Gastrocnemius medialis (tissue), 4 donors: ENCODE measurements around the gene RCAN3. TPM values are rescaled to one million over a fixed set of nuclear protein-coding genes. Genes with fewer than 3 reads are reported as not detected.

Source experiments
- ATAC-seq, 2 donors: fragments of 150-250 bp; one replicate each; pipeline ENCODE4 v1.9.1; 2016
- DNase-seq, 2 donors: peaks; one replicate each; pipeline ENCODE4 v3.0.0-alpha.2; 2019
- H3K27ac ChIP-seq, 4 donors: fragments of 200-600 bp; sonication (generic); 1 replicate in 1 of 4; 2 replicates in 3 of 4; pipeline ENCODE4 v1.5.1; 2016 to 2018; ENCODE audit warnings: mild to moderate bottlenecking in 2 of 4, moderate library complexity in 1 of 4
- H3K27me3 ChIP-seq, 3 donors: fragments of 200-600 bp; sonication (generic) in 2 of 3; 1 replicate in 1 of 3; 2 replicates in 2 of 3; pipeline versions ENCODE4 v1.5.1 to v1.6.0; 2016 to 2019; ENCODE audit warnings: mild to moderate bottlenecking in 1 of 3, moderate library complexity in 1 of 3
- H3K36me3 ChIP-seq, 2 donors: fragments of 200-600 bp; sonication (generic) in 1 of 2; one replicate each; pipeline ENCODE4 v1.5.1; 2017 to 2018
- H3K4me1 ChIP-seq, 2 donors: fragments of 200-600 bp; sonication (generic) in 1 of 2; one replicate each; pipeline ENCODE4 v1.5.1; 2016 to 2017; ENCODE audit warnings: mild to moderate bottlenecking in 2 of 2
- H3K4me3 ChIP-seq, 4 donors: fragments of 200-600 bp; sonication (generic) in 3 of 4; 1 replicate in 1 of 4; 2 replicates in 3 of 4; pipeline ENCODE4 v1.5.1; 2016 to 2019; ENCODE audit warnings: mild to moderate bottlenecking in 2 of 4
- H3K9me3 ChIP-seq, 3 donors: fragments of 200-600 bp; sonication (generic) in 2 of 3; 1 replicate in 1 of 3; 2 replicates in 2 of 3; pipeline ENCODE4 v1.5.1; 2016 to 2019
- POLR2A ChIP-seq, 2 donors: fragments of 450-650 bp; IDR thresholded peaks; one replicate each; pipeline ENCODE4 v1.6.1; 2017; ENCODE audit warnings: antibody characterized with exemption in 2 of 2, mild to moderate bottlenecking in 2 of 2, moderate library complexity in 2 of 2
- in situ Hi-C, 4 donors: fragments of 200-750 bp; cut with MboI; loops; one replicate each; pipeline versions ENCODE4 v1.15.0 to v1.8.0; 2017; ENCODE audit warnings: low sequenced_read_pairs in 4 of 4
- intact Hi-C: fragments of 100-400 bp; cut with DNase I; formaldehyde crosslinking; loops from one replicate; pipeline ENCODE4 v1.15.1; 2023; ENCODE audit warnings: low total_unique reads
- total RNA-seq, 4 donors: library from RNA; depleted of rRNA; stranded (reverse); fragments of >200 nt; gene quantifications; one replicate each; pipeline versions ENCODE4 v1.1.0 to v1.2.3, GENCODE V29; 2016
- TF ChIP-seq, protein P1 (sequence below), 5 experiments: fragments of 450-650 bp in 3 of 5; fragments of 200-600 bp in 2 of 5; sonication (generic) in 2 of 5; IDR thresholded peaks in 4 of 5; conservative IDR thresholded peaks in 1 of 5; 1 replicate in 4 of 5; 2 replicates in 1 of 5; pipeline ENCODE4 v1.5.1; 2016 to 2019; ENCODE audit warnings: antibody characterized with exemption in 5 of 5, mild to moderate bottlenecking in 3 of 5, moderate library complexity in 3 of 5

Gene RCAN3
- total RNA-seq, 4 donors from 2014 or later: 1.3 to 2.1 (median 1.8) TPM

DNA sequence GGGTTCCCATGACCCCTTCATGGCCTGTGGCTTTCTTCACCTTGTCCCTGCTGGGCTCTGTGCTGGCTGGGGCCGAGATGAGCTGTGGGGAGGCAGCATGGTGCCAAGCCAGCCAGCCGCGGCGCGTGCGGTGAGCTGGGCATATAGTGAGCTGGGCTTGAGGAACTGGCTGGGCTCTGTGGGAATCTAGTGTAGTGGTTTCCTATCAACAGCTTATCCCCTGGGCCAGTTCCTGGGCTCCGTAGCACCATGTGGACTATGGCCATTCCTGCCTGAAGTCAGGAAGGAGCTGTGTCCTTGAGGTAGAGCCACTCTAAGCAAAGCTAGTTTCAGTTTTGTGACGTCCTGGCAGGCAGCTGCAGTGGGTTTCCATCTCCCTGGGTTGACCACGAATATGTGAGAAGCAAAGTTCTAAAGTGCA is 55.1 kb downstream of the RCAN3 start:
- Histone ChIP-seq H3K4me3 (no peak overlapping the region), H3K9me3 (no peaks in the 10 kb centered on the region), H3K27me3 (peaks cover 23 to 31% (median 27%) of the 10 kb centered on the region in 3 donors), H3K27ac (peak overlapping the region in 1 of 4 donors; percentile 43), H3K36me3 (no peaks in the 10 kb centered on the region), H3K4me1 (peaks cover 0 to 5% of the 10 kb centered on the region in 2 donors)
- DNase-seq (no peak), ATAC-seq (no peak)
- intact Hi-C loops: no loop called here
- TF ChIP-seq POLR2A (IDR thresholded peaks at IDR 0.05): no peak
- TF ChIP-seq, protein P1, sequence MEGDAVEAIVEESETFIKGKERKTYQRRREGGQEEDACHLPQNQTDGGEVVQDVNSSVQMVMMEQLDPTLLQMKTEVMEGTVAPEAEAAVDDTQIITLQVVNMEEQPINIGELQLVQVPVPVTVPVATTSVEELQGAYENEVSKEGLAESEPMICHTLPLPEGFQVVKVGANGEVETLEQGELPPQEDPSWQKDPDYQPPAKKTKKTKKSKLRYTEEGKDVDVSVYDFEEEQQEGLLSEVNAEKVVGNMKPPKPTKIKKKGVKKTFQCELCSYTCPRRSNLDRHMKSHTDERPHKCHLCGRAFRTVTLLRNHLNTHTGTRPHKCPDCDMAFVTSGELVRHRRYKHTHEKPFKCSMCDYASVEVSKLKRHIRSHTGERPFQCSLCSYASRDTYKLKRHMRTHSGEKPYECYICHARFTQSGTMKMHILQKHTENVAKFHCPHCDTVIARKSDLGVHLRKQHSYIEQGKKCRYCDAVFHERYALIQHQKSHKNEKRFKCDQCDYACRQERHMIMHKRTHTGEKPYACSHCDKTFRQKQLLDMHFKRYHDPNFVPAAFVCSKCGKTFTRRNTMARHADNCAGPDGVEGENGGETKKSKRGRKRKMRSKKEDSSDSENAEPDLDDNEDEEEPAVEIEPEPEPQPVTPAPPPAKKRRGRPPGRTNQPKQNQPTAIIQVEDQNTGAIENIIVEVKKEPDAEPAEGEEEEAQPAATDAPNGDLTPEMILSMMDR (IDR thresholded peaks at IDR 0.05 in 4 of 5, conservative IDR thresholded peaks at IDR 0.05 in 1 of 5): no peak
- in situ Hi-C loops: no loop called here

DNA sequence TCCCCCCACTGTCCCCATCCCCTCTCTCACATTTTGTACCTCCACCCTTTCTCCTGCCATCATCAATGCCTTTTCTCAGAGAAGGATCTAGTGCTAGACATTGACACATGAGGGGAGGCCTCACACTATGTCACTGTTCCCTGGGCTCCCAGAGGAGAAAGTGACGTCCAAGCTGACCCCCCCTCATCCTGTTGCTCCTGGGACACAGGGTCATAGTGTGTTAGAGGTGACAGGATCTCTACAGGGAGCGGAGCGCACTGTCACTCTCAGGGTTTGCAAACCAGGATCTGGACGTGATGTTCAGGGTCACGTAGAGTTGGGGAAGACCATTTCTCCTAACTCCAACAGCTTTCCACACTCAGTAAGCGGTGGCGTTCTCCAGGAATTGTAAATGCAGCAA is 55.8 kb downstream of the RCAN3 start:
- Histone ChIP-seq H3K4me3 (no peak overlapping the region), H3K9me3 (no peaks in the 10 kb centered on the region), H3K27ac (peak overlapping the region in 1 of 4 donors; percentile 43), H3K36me3 (no peaks in the 10 kb centered on the region), H3K4me1 (peaks cover 0 to 5% of the 10 kb centered on the region in 2 donors), H3K27me3 (peaks cover 23 to 31% (median 27%) of the 10 kb centered on the region in 3 donors)
- ATAC-seq (peak; percentile 36 to 47), DNase-seq (no peak)
- in situ Hi-C loops: no loop called here
- TF ChIP-seq, protein P1 (IDR thresholded peaks at IDR 0.05 in 4 of 5, conservative IDR thresholded peaks at IDR 0.05 in 1 of 5): no peak
- TF ChIP-seq POLR2A (IDR thresholded peaks at IDR 0.05): no peak
- intact Hi-C loops: no loop called here

DNA sequence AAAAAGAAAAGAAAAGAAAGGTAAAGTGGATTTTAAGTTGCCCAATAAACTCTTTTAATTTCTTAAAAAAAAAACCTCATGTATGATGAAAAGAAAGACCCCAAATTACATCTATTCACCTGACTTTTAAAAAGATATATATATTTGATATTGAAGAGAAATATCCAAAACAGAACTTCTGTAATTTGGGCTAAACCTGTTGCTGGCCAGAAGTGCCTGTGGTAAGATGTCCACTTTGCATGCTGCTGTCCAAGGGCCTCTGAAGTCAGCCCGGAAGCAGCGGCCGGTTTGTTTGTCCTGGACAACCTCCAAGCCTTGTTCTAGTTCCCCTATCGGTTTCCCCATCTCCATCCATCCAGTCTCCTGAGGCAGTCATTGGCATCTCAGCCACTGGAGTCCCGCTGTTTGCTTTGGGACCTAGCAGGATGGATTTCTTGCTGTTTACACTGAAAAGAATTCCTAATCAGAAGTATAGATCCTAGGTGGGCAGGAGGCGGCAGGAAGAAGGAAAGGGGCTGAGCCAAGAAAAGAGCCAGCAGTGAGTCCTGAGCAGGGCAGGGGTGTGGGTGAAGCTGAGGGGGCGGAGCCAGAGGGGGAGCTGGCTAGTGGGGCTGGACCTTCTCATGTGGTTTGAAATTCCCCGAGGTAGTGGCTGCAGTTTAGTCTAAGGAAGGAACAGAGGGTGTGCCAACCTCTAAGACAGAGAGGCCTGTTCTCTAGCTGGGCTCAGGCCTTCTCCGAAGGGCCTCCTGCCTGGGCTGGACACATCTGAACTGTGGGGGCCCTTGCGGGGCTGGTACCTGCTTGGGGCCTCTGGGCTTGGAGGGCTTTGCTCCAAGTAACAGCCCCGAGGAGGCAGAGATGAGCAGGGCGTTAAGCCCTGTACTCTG is 56.5 kb downstream of the RCAN3 start:
- peak overlapping the region in 3 of 4 donors; percentile 16 to 49 (median 40) for H3K27ac ChIP-seq
- peaks cover 0 to 5% of the 10 kb centered on the region in 2 donors for H3K4me1 ChIP-seq
- peak; percentile 56 to 60 for ATAC-seq
- no peaks in the 10 kb centered on the region for H3K36me3 ChIP-seq
- TF ChIP-seq, protein P1 (IDR thresholded peaks at IDR 0.05 in 4 of 5, conservative IDR thresholded peaks at IDR 0.05 in 1 of 5): no peak
- no peak for TF ChIP-seq POLR2A (IDR thresholded peaks at IDR 0.05)
- in situ Hi-C loops (no loop called here), intact Hi-C loops (no loop called here)
- no peak overlapping the region for H3K4me3 ChIP-seq
- DNase-seq: peak; percentile 25 to 26
- no peaks in the 10 kb centered on the region for H3K9me3 ChIP-seq
- peaks cover 23 to 27% (median 26%) of the 10 kb centered on the region in 3 donors for H3K27me3 ChIP-seq

DNA sequence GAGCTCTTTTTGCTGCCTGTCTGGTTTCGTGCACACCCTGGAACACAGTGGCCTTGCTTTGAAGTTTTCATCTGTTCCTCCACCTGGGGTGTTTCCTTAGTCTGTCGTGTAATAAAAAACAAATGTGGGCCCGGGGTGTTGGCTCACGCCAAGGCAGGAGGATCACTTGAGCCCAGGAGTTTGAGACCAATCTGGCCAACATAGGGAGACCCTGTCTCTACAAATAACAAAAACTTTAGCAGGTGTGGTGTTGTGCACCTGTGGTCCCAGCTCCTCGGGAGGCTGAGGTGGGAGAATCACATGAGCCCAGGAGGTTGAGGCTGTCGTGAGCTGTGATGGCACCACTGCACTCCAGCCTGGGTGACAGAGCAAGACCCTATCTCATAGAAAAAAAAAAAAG is 57.7 kb downstream of the RCAN3 start:
- Histone ChIP-seq H3K9me3 (no peaks in the 10 kb centered on the region), H3K36me3 (no peaks in the 10 kb centered on the region), H3K27ac (no peak overlapping the region), H3K4me1 (peaks cover 0 to 5% of the 10 kb centered on the region in 2 donors), H3K27me3 (peaks cover 21 to 23% (median 23%) of the 10 kb centered on the region in 3 donors), H3K4me3 (no peak overlapping the region)
- no peak for ATAC-seq
- no peak for DNase-seq
- TF ChIP-seq, protein P1 (IDR thresholded peaks at IDR 0.05 in 4 of 5, conservative IDR thresholded peaks at IDR 0.05 in 1 of 5): no peak
- TF ChIP-seq POLR2A (IDR thresholded peaks at IDR 0.05): no peak
- in situ Hi-C loops (no loop called here), intact Hi-C loops (no loop called here)
